HL-60 (cell line): ENCODE data around the gene SYTL2.

Experiments used
- DNase-seq, 2 experiments: peaks; one replicate each; pipeline ENCODE4 v3.0.0-alpha.2; 2010 to 2020; ENCODE audit warnings: low read depth in 1 of 2, low spot score in 1 of 2
- H3K27ac ChIP-seq: fragments of 250-450 bp; sonication (Bioruptor Pico); replicated peaks from 2 replicates; pipeline ENCODE4 v1.5.1; 2020; ENCODE audit warnings: mild to moderate bottlenecking, moderate library complexity
- H3K27me3 ChIP-seq: fragments of 250-450 bp; sonication (Bioruptor Pico); 2 replicates; pipeline ENCODE4 v1.5.1; 2021; ENCODE audit warnings: mild to moderate bottlenecking, moderate library complexity; ENCODE audit not compliant: insufficient read depth, poor library complexity, severe bottlenecking
- H3K4me3 ChIP-seq: replicated peaks from 2 replicates; pipeline ENCODE4 v1.5.1; 2011; ENCODE audit warnings: mild to moderate bottlenecking, control low read depth, low read length; ENCODE audit not compliant: insufficient read depth
- GABPA ChIP-seq: IDR thresholded peaks from 2 replicates; pipeline ENCODE4 v1.6.1; 2012; ENCODE audit warnings: low read depth
- POLR2AphosphoS5 ChIP-seq: IDR thresholded peaks from 2 replicates; pipeline ENCODE4 v1.6.1; 2012; ENCODE audit warnings: low read depth
- SPI1 ChIP-seq: IDR thresholded peaks from 2 replicates; pipeline ENCODE4 v1.6.1; 2012; ENCODE audit warnings: low read depth, mild to moderate bottlenecking, borderline replicate concordance
- TF ChIP-seq, protein P1 (sequence below): IDR thresholded peaks from one replicate; pipeline ENCODE4 v1.5.1; 2011; ENCODE audit warnings: low read length, control low read depth, inconsistent platforms; ENCODE audit not compliant: insufficient read depth
- TF ChIP-seq, protein P2 (sequence below): IDR thresholded peaks from 2 replicates; pipeline ENCODE4 v1.6.1; 2012; ENCODE audit warnings: low read depth; ENCODE audit not compliant: insufficient replicate concordance

Gene SYTL2

DNA sequence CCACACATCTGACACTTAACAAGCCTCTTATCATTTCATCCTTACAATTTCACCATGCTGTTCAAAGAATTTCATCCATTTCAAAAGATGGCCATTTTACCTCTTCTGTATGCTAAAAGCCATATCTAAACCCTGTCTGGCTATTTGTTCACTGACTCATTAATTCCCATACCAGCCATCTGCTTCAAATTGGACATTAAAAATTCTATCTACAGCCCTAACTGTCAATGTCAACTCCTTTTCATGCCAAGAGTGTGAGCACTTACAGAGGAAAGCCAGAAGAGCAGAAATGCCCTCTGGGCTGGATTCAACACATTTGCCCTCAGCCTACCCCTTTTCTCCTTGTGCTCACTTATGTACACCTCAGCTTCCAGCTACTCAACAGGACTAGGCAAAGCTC lies 59.2 kb downstream of the SYTL2 start:
- Histone ChIP-seq H3K27me3 (no peaks in the 10 kb centered on the region), H3K27ac (no peak overlapping the region), H3K4me3 (no peak overlapping the region)
- TF ChIP-seq, protein P1, sequence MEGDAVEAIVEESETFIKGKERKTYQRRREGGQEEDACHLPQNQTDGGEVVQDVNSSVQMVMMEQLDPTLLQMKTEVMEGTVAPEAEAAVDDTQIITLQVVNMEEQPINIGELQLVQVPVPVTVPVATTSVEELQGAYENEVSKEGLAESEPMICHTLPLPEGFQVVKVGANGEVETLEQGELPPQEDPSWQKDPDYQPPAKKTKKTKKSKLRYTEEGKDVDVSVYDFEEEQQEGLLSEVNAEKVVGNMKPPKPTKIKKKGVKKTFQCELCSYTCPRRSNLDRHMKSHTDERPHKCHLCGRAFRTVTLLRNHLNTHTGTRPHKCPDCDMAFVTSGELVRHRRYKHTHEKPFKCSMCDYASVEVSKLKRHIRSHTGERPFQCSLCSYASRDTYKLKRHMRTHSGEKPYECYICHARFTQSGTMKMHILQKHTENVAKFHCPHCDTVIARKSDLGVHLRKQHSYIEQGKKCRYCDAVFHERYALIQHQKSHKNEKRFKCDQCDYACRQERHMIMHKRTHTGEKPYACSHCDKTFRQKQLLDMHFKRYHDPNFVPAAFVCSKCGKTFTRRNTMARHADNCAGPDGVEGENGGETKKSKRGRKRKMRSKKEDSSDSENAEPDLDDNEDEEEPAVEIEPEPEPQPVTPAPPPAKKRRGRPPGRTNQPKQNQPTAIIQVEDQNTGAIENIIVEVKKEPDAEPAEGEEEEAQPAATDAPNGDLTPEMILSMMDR, result no peak
- TF ChIP-seq GABPA, result no peak
- TF ChIP-seq POLR2AphosphoS5, result no peak
- TF ChIP-seq, protein P2, sequence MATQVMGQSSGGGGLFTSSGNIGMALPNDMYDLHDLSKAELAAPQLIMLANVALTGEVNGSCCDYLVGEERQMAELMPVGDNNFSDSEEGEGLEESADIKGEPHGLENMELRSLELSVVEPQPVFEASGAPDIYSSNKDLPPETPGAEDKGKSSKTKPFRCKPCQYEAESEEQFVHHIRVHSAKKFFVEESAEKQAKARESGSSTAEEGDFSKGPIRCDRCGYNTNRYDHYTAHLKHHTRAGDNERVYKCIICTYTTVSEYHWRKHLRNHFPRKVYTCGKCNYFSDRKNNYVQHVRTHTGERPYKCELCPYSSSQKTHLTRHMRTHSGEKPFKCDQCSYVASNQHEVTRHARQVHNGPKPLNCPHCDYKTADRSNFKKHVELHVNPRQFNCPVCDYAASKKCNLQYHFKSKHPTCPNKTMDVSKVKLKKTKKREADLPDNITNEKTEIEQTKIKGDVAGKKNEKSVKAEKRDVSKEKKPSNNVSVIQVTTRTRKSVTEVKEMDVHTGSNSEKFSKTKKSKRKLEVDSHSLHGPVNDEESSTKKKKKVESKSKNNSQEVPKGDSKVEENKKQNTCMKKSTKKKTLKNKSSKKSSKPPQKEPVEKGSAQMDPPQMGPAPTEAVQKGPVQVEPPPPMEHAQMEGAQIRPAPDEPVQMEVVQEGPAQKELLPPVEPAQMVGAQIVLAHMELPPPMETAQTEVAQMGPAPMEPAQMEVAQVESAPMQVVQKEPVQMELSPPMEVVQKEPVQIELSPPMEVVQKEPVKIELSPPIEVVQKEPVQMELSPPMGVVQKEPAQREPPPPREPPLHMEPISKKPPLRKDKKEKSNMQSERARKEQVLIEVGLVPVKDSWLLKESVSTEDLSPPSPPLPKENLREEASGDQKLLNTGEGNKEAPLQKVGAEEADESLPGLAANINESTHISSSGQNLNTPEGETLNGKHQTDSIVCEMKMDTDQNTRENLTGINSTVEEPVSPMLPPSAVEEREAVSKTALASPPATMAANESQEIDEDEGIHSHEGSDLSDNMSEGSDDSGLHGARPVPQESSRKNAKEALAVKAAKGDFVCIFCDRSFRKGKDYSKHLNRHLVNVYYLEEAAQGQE, result no peak
- TF ChIP-seq SPI1, result no peak
- no peak for DNase-seq

DNA sequence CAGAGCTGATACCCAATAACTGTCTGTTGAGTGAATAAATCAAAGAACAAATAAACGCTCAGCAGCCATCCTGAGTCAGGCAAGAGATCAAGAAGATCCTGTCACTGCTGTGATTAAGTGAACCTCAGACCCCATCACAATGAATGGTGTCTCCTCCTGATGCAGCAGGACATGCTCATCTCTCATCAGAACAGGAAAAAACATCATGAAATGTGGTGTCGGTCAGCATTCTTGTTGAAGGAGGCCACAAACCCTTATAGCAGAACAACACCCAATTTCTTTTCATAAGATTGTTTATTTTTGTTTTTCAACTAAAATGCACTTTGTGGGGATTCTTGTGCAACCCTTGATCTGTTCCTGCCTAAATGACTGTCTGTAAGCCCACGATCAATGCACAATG lies 60.3 kb downstream of the SYTL2 start:
- H3K4me3 ChIP-seq, result no peak overlapping the region
- no peak overlapping the region for H3K27ac ChIP-seq
- no peak for DNase-seq
- TF ChIP-seq, protein P2, result no peak
- TF ChIP-seq SPI1, result no peak
- TF ChIP-seq, protein P1, result no peak
- TF ChIP-seq POLR2AphosphoS5, result no peak
- no peak for TF ChIP-seq GABPA
- H3K27me3 ChIP-seq, result no peaks in the 10 kb centered on the region

DNA sequence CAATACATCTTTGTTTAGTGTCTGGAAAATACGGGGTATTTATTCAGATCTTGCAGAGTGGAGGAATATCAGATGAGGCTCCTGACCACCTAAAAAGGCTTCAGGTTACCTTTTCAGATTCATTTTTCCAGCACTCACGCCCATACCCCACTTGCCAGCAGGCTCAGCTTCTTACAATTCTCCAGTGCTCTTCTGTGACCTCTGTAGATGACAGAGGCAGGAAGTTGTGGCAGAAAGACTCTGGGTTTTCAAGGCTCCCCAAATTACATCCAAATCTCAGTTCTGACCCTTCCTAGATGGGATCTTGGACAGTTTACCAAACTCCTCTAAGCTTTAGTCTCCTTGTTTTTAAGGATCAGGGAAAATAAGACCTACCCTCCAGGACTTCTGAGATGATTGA lies 61.1 kb downstream of the SYTL2 start:
- TF ChIP-seq POLR2AphosphoS5, result no peak
- TF ChIP-seq, protein P2, result no peak
- TF ChIP-seq GABPA, result no peak
- TF ChIP-seq, protein P1, result no peak
- TF ChIP-seq SPI1, result no peak
- Histone ChIP-seq H3K27me3 (no peaks in the 10 kb centered on the region), H3K27ac (no peak overlapping the region), H3K4me3 (no peak overlapping the region)
- no peak for DNase-seq
